HepG2 (cell line): ENCODE data around the gene DDAH2. TPM values are rescaled to one million over a fixed set of nuclear protein-coding genes. Genes with fewer than 3 reads are reported as not detected.

ENCODE experiments used
- BHLHE40 ChIP-seq: IDR thresholded peaks from 2 replicates; pipeline ENCODE4 v1.6.1; 2011; ENCODE audit warnings: low read length, improper control_type of control experiment
- GATAD2A ChIP-seq: IDR thresholded peaks from 2 replicates; pipeline ENCODE4 v1.6.1; 2016
- PLRG1 ChIP-seq: fragments of 450-650 bp; conservative IDR thresholded peaks from 2 replicates; pipeline ENCODE4 v1.6.1; 2016
- POLR2A ChIP-seq, 2 experiments: IDR thresholded peaks; 2 replicates each; pipeline ENCODE4 v1.6.1; 2011; ENCODE audit warnings: low read depth in 2 of 2, low read length in 2 of 2, mild to moderate bottlenecking in 1 of 2, moderate library complexity in 1 of 2; ENCODE audit not compliant: insufficient read depth in 1 of 2
- RXRA ChIP-seq: sonication (generic); formaldehyde crosslinking; IDR thresholded peaks from 2 replicates; pipeline ENCODE4 v1.5.1; 2020; ENCODE audit warnings: missing genetic modification reagents
- STAG1 ChIP-seq: sonication (generic); formaldehyde crosslinking; IDR thresholded peaks from 2 replicates; pipeline ENCODE4 v1.4.0; 2020; ENCODE audit warnings: missing genetic modification reagents
- ZNF572 ChIP-seq: sonication (generic); formaldehyde crosslinking; IDR thresholded peaks from 2 replicates; pipeline ENCODE4 v1.5.1; 2020; ENCODE audit warnings: mild to moderate bottlenecking, missing genetic modification reagents
- ZZZ3 ChIP-seq: sonication (generic); formaldehyde crosslinking; IDR thresholded peaks from 2 replicates; pipeline ENCODE4 v1.4.0; 2020; ENCODE audit warnings: missing genetic modification reagents, mild to moderate bottlenecking, borderline replicate concordance
- polyA plus RNA-seq, 8 experiments: library from polyadenylated mRNA; depleted of rRNA in 3 of 8; stranded (reverse) in 7 of 8; unstranded in 1 of 8; fragments of >200 nt; fragmentation: Illumina TruSeq in 4 of 8; extraction: Trizol in 4 of 8; gene quantifications; 2 replicates each; pipeline versions ENCODE4 v1.2.1 to v1.2.3, GENCODE V29; 2011 to 2016; ENCODE audit warnings: low read depth in 4 of 8, missing spikeins in 1 of 8, mixed read lengths in 1 of 8; ENCODE audit not compliant: insufficient read depth in 1 of 8
- total RNA-seq, 5 experiments: library from RNA; depleted of rRNA; stranded (reverse); fragments of >200 nt; fragmentation: Illumina TruSeq; extraction: Trizol; gene quantifications; 2 replicates each; pipeline ENCODE4 v1.2.3, GENCODE V29; 2016; ENCODE audit warnings: low read depth in 1 of 5
- TF ChIP-seq, protein P1 (sequence below): sonication (generic); formaldehyde crosslinking; IDR thresholded peaks from 2 replicates; pipeline ENCODE4 v1.4.0; 2020; ENCODE audit warnings: missing genetic modification reagents
- TF ChIP-seq, protein P2 (sequence below): sonication (generic); formaldehyde crosslinking; conservative IDR thresholded peaks from 2 replicates; pipeline ENCODE4 v1.4.0; 2020; ENCODE audit warnings: mild to moderate bottlenecking, missing genetic modification reagents, moderate library complexity
- TF ChIP-seq, protein P3 (sequence below): sonication (generic); formaldehyde crosslinking; IDR thresholded peaks from 2 replicates; pipeline ENCODE4 v1.5.1; 2020; ENCODE audit warnings: mild to moderate bottlenecking, missing genetic modification reagents, moderate library complexity

The DDAH2 gene
- total and polyA plus RNA-seq, 2 of the 13 experiments (the other 11 are each of a cell fraction or from before 2014, with no cell fraction given) = 16.4 to 21.1 TPM

DNA sequence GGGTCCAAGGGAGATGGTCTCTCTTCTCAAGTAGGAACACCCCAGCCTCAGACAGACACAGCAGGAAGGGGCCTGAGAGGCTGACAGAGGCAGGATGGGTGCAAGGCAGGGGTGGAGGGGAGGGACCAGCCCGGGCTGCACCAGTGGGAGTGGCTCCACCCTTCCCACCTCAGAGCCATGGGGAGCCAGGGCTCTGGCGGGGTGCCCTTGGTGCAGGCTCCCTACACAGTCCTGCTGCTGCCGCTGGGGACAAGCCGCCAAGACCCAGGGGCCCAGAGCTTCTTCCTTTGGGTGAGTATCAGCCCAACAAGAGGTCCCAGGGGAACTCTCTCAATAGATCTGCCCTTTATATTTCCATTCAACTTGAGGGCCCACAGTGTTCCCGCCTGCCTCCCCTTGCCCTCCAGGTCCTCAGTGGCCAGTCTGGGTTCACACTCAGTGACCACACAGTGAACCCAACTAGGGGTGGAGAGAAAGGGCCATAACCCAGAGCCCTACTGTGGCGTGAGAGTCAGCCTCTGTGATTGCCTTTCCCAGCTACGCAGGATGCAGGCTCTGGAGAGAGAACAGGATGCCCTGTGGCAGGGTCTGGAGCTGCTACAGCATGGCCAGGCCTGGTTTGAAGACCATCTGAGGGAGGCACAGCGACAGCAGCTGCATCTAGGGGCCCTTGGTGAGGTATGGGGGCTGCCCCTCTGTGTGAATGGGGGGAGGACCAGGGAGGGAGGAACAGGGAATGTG lies 33.9 kb upstream of the DDAH2 start (continued):
- TF ChIP-seq, protein P1, sequence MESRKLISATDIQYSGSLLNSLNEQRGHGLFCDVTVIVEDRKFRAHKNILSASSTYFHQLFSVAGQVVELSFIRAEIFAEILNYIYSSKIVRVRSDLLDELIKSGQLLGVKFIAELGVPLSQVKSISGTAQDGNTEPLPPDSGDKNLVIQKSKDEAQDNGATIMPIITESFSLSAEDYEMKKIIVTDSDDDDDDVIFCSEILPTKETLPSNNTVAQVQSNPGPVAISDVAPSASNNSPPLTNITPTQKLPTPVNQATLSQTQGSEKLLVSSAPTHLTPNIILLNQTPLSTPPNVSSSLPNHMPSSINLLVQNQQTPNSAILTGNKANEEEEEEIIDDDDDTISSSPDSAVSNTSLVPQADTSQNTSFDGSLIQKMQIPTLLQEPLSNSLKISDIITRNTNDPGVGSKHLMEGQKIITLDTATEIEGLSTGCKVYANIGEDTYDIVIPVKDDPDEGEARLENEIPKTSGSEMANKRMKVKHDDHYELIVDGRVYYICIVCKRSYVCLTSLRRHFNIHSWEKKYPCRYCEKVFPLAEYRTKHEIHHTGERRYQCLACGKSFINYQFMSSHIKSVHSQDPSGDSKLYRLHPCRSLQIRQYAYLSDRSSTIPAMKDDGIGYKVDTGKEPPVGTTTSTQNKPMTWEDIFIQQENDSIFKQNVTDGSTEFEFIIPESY (CRISPR knock-in tag) = peak; percentile 96
- no peak for TF ChIP-seq ZZZ3 (CRISPR knock-in tag)
- 0 out of 2 replicates have a peak, but pooled peaks have one; percentile 16 for TF ChIP-seq RXRA (CRISPR knock-in tag)
- 0 out of 2 replicates have a peak, but pooled peaks have one; percentile 61 for TF ChIP-seq ZNF572 (CRISPR knock-in tag)
- no peak for TF ChIP-seq STAG1 (CRISPR knock-in tag)
- TF ChIP-seq, protein P2, sequence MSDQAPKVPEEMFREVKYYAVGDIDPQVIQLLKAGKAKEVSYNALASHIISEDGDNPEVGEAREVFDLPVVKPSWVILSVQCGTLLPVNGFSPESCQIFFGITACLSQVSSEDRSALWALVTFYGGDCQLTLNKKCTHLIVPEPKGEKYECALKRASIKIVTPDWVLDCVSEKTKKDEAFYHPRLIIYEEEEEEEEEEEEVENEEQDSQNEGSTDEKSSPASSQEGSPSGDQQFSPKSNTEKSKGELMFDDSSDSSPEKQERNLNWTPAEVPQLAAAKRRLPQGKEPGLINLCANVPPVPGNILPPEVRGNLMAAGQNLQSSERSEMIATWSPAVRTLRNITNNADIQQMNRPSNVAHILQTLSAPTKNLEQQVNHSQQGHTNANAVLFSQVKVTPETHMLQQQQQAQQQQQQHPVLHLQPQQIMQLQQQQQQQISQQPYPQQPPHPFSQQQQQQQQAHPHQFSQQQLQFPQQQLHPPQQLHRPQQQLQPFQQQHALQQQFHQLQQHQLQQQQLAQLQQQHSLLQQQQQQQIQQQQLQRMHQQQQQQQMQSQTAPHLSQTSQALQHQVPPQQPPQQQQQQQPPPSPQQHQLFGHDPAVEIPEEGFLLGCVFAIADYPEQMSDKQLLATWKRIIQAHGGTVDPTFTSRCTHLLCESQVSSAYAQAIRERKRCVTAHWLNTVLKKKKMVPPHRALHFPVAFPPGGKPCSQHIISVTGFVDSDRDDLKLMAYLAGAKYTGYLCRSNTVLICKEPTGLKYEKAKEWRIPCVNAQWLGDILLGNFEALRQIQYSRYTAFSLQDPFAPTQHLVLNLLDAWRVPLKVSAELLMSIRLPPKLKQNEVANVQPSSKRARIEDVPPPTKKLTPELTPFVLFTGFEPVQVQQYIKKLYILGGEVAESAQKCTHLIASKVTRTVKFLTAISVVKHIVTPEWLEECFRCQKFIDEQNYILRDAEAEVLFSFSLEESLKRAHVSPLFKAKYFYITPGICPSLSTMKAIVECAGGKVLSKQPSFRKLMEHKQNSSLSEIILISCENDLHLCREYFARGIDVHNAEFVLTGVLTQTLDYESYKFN = 0 out of 2 replicates have a peak, but pooled peaks have one; percentile 28
- TF ChIP-seq PLRG1 = no peak
- TF ChIP-seq, protein P3, sequence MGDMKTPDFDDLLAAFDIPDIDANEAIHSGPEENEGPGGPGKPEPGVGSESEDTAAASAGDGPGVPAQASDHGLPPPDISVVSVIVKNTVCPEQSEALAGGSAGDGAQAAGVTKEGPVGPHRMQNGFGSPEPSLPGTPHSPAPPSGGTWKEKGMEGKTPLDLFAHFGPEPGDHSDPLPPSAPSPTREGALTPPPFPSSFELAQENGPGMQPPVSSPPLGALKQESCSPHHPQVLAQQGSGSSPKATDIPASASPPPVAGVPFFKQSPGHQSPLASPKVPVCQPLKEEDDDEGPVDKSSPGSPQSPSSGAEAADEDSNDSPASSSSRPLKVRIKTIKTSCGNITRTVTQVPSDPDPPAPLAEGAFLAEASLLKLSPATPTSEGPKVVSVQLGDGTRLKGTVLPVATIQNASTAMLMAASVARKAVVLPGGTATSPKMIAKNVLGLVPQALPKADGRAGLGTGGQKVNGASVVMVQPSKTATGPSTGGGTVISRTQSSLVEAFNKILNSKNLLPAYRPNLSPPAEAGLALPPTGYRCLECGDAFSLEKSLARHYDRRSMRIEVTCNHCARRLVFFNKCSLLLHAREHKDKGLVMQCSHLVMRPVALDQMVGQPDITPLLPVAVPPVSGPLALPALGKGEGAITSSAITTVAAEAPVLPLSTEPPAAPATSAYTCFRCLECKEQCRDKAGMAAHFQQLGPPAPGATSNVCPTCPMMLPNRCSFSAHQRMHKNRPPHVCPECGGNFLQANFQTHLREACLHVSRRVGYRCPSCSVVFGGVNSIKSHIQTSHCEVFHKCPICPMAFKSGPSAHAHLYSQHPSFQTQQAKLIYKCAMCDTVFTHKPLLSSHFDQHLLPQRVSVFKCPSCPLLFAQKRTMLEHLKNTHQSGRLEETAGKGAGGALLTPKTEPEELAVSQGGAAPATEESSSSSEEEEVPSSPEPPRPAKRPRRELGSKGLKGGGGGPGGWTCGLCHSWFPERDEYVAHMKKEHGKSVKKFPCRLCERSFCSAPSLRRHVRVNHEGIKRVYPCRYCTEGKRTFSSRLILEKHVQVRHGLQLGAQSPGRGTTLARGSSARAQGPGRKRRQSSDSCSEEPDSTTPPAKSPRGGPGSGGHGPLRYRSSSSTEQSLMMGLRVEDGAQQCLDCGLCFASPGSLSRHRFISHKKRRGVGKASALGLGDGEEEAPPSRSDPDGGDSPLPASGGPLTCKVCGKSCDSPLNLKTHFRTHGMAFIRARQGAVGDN (CRISPR knock-in tag) = peak; percentile 59
- TF ChIP-seq GATAD2A (CRISPR knock-in tag) = no peak
- no peak for TF ChIP-seq BHLHE40
- peak in 1 of 2 experiments; percentile 11; a peak in 2 of 4 replicates for TF ChIP-seq POLR2A (IDR thresholded peaks at IDR 0.05; ENCODE audit: insufficient read depth in 1 of 2, low read depth in 2 of 2, low read length in 2 of 2)
